ENCODE measurements around the gene LDLRAD3. TPM values are rescaled to one million over a fixed set of nuclear protein-coding genes. Genes with fewer than 3 reads are reported as not detected.

The LDLRAD3 gene
- total RNA-seq, 1 experiment from 2014 or later = 4.5 TPM

DNA sequence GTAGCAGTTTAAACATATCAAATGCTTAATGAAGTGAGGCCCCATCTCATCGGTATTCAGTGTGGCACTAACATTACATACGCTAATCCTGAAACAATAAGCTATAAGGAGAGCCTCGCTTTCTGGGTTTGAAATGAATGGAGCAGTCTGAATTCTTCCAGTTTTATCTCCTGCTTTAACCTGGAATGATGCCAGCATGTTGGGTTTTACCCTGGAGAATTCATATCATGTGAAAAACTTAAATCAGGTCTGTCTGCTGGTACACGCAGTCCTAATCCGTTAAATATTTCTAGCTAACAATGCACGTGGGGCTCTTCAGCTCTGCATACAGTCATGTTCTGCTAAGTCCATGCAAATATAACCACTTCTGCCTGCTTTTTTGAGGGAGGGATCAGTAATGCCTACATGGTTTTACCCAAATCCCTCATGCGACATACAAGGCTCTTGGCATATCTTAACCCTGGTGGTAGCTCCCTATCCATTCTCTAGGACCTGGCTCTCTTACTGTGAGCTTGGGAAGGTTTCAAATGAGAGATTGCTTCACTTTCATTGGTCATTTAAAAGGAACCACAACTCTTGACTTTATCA lies 252.6 kb downstream of the LDLRAD3 start:
- in situ Hi-C loops (cut with HindIII; ENCODE audit: low sequenced_read_pairs) = no loop called here
- DNase-seq (ENCODE audit: low spot score) = peak; percentile 50

GRCh38 chr11:36201411-36201810 lies 257.5 kb downstream of the LDLRAD3 start:
- in situ Hi-C loops (cut with HindIII; ENCODE audit: low sequenced_read_pairs) = no loop called here
- DNase-seq (ENCODE audit: low spot score) = no peak

- in situ Hi-C loops (cut with HindIII; ENCODE audit: low sequenced_read_pairs) = no loop called here
These were observed 261.7 kb downstream of the LDLRAD3 start for GRCh38 chr11:36205536-36205935.

DNA sequence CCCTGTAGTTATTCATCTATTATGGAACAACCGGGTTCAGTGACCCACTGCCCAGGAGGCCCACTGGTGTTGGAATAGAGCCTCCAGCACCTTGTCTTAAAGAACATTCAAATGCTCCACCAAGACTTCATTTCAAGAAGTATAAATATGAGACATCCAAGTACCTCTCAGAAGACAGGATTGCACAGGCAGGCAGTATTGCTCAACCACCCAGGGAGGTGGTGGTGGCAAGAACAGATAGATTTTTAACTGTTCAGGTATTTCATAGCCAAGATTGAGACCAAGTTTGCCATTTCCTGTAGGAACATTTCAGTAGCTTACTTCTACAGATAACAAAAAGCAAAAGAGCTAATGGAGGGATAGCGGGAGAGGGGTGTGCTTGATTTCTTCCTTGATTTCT lies 266.7 kb downstream of the LDLRAD3 start:
- DNase-seq (ENCODE audit: low spot score) = no peak
- in situ Hi-C loops (cut with HindIII; ENCODE audit: low sequenced_read_pairs) = no loop called here

More at GRCh38 chr11:36205536-36205935, 261.7 kb downstream of the LDLRAD3 start:
- no peak for DNase-seq (ENCODE audit: low spot score)

DNA sequence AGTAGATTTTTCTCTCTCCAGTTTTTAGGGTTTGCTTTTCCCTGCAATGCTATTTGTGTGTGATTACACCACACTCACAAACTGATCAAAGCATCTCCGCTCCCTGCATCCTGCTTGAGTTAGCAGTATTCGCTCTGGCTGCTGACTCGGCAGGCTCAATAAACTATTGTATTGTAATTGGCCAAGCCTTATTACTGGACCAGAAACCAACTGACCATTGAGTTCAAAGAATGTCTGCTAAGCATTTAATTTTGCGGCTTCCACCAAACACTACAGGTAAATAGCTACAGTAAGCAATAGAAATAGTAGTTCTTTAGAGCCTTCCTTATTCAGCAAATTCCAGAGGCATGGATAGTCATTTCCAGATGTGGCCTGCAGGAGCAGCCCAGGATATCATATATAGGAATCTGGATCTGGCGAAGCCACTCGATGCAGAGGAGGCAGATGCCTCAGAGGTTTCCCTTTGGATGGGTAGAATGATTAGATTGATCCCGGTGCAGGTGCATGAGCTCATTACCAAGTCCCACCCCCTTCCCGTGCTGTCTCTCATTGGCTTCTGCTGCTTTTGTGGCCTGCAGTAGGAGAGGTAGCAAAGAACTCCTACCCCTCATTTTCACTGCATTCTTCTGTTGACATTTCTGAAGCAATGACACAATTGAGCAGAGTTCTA lies 268.0 kb downstream of the LDLRAD3 start:
- in situ Hi-C loops (cut with HindIII; ENCODE audit: low sequenced_read_pairs) = no loop called here

GRCh38 chr11:36212564-36213392 lies 268.9 kb downstream of the LDLRAD3 start:
- in situ Hi-C loops (cut with HindIII; ENCODE audit: low sequenced_read_pairs) = no loop called here
- peak; percentile 90 for DNase-seq (ENCODE audit: low spot score)

More for the DNA sequence above, 268.0 kb downstream of the LDLRAD3 start:
- DNase-seq (ENCODE audit: low spot score) = no peak

DNA sequence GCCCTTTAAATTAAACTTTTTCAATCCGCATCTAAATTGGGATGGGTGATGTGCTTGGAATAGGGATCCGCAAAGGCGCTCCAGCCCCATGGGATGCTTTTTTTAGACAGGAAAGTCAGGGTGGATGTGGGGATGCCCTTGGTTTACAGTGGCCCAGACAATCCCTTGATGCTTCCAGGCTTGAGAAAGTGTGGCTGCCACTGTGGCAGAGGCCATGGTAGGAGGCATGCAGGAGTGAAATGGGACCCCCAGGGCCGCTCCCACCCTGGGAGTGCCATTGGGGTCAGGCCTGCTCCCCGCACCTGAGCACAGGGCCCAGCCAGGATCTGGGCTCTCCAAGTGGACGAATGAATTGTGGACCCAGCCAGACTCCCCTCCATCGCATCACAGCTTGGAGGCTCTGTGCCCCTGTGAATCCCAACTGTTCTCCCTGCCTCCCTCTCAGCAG lies 269.6 kb downstream of the LDLRAD3 start:
- in situ Hi-C loops (cut with HindIII; ENCODE audit: low sequenced_read_pairs) = no loop called here
- no peak for DNase-seq (ENCODE audit: low spot score)

- in situ Hi-C loops (cut with HindIII; ENCODE audit: low sequenced_read_pairs) = no loop called here
These were observed 270.6 kb downstream of the LDLRAD3 start for GRCh38 chr11:36214480-36214879.

DNA sequence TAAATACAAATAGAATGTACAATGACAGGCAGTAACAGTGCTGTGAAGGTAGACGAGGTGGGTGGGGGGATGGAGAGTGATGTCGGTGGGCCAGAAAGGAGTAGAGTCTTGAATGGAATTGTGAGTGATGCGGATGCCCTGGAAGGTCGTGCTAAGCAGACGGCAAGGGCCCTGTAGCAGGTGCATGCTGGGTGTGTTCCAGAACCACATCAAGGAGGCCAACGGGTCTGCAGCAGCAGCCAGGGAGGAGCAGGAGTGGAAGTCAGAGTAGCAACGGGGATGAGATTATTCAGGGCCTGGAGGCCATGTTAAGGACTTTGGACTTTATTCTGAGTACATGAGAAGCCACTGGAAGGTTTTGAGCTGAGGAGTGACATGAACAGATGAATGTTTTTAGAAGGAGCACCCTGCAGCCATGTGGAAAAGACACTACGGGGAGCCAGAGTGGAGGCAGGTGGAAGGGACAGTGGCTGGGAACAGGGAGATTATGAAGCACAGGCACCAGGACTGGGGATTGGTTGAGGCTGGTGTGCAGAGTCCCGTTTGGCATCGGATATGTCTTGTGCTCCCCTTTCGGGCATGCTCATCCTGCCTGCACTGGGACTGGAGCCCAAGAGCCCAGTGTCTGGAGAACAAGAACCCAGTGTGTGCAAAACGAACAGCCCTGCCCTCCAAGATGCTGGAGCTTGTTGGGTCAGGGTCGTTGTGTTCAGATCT lies 271.3 kb downstream of the LDLRAD3 start:
- peak; percentile 84 for DNase-seq (ENCODE audit: low spot score)
- in situ Hi-C loops (cut with HindIII; ENCODE audit: low sequenced_read_pairs) = no loop called here

More at GRCh38 chr11:36214480-36214879, 270.6 kb downstream of the LDLRAD3 start:
- no peak for DNase-seq (ENCODE audit: low spot score)

- in situ Hi-C loops (cut with HindIII; ENCODE audit: low sequenced_read_pairs) = no loop called here
- DNase-seq (ENCODE audit: low spot score) = no peak
These were observed 271.8 kb downstream of the LDLRAD3 start for GRCh38 chr11:36215693-36216060.

GRCh38 chr11:36216061-36216615 lies 272.3 kb downstream of the LDLRAD3 start:
- in situ Hi-C loops (cut with HindIII; ENCODE audit: low sequenced_read_pairs) = no loop called here
- DNase-seq (ENCODE audit: low spot score) = no peak

DNA sequence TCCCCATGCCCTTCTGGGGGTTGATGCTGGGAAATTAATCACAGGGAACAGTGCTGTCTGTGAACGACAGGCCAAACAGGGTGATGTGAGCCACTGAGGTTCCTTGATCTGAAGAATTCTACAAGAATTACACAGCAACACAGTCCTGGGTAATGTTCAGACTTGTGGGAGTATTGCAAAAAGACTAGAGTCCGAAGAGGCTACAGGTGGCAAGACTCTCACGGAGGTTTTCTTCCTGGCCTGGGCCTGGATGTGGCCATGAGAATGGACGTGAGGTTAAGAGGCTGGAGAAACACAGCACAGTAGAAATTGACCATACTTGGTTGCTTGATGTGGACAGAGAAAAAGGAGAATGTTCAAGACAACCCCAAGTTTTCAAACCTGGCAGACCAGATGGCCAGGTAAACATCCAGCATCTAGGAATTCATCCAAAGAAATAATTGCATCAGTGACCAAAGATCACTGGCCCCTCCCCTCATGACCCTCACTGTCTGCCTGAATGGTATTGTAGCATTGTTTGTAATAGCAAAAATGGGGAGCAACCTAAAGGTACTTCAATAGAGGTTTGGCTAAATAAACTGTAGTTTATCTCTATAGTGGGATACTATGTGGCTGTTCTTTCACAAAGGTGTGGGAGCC lies 274.5 kb downstream of the LDLRAD3 start:
- DNase-seq (ENCODE audit: low spot score) = peak; percentile 47
- in situ Hi-C loops (cut with HindIII; ENCODE audit: low sequenced_read_pairs) = no loop called here

GRCh38 chr11:36219996-36220395 lies 276.1 kb downstream of the LDLRAD3 start:
- in situ Hi-C loops (cut with HindIII; ENCODE audit: low sequenced_read_pairs) = no loop called here
- DNase-seq (ENCODE audit: low spot score) = no peak

DNA sequence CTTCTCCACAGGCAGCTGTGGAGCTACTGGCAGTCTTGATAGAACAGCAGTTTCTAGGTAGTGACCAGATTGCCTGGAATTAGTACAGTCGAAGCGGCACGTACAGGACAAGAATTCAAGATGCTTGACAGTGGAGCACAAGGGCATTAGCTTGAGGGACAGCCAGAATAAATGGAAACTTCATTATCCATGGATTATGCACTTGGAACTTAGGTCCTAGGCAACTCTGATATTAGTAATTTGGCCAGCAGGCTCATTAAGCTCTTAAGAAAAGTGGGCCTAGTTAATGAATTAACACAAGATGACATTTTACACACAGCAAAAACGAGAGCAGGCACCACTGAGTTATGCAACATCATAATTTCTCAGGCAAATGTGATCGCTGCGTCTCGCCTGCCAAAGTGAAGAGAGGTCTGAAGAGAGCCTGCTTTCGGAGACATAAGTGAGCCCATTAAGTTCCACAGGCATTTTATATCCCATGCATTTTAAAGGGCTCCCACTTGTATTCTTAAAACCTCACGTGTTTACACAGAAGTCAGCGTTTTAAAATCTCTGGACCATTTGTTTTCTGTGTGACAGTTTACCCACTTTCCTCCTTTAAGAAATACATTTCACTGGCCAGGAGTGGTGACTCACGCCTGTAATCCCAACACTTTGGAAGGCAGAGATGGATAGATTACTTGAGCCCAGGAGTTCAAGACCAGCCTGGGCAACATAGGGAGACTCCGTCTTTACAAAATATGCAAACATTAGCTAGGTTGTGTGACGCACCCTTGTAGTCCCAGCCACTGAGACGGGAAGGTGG lies 279.2 kb downstream of the LDLRAD3 start:
- peak; percentile 68 for DNase-seq (ENCODE audit: low spot score)

DNA sequence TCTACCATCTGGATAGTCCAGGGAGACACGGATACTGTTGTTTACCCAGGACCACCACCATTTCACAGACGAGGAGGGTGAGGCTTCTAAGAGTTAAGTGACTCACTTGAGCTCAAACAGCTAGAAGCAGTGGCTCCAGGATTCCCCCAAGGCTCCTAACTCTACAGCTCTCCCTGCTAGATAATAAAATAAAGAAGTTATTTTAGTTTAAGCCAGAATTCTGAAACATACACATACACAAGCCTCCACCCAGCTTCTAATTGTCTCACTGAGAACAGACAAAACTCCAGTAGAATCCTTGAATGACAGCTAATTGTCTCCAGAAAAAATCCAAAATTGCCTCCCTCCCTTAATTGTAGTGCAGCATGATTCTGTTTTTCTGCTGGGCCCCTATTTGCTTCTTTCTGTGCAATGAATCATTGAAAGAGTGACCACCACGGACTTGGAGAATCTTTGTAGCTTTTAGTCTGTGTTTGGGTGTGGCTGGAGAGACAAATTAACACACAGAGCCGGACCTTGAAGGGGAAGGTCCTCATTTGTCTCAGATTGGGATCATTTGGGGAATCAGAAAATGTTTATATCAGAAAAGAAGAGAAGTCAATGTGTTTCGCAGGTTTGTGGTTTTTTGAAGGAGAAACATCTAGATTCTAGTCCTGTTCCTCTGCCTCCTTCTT lies 280.5 kb downstream of the LDLRAD3 start:
- in situ Hi-C loops (cut with HindIII; ENCODE audit: low sequenced_read_pairs) = no loop called here
- no peak for DNase-seq (ENCODE audit: low spot score)

More for the DNA sequence above, 279.2 kb downstream of the LDLRAD3 start:
- in situ Hi-C loops (cut with HindIII; ENCODE audit: low sequenced_read_pairs) = no loop called here

- no peak for DNase-seq (ENCODE audit: low spot score)
- in situ Hi-C loops (cut with HindIII; ENCODE audit: low sequenced_read_pairs) = no loop called here
These were observed 283.2 kb downstream of the LDLRAD3 start for GRCh38 chr11:36227044-36227443.

- in situ Hi-C loops (cut with HindIII; ENCODE audit: low sequenced_read_pairs) = no loop called here
- DNase-seq (ENCODE audit: low spot score) = no peak
These were observed 284.8 kb downstream of the LDLRAD3 start for GRCh38 chr11:36228689-36229088.

Data from G401 (cell line).